Left ventricle myocardium inferior (tissue), 1 donor: ENCODE data around the gene SAMD11. TPM values are rescaled to one million over a fixed set of nuclear protein-coding genes. Genes with fewer than 3 reads are reported as not detected.
A peak's percentile ranks its signal among the peaks of the same experiment; 100 is the strongest.

ENCODE experiments used
- DNase-seq: peaks from one replicate; pipeline ENCODE4 v3.0.0-alpha.2; 2020
- H3K27ac ChIP-seq: fragments of 200-600 bp; replicated peaks from 2 replicates; pipeline ENCODE4 v1.8.0; 2021
- H3K27me3 ChIP-seq: fragments of 200-600 bp; 2 replicates; pipeline ENCODE4 v1.8.0; 2021; ENCODE audit warnings: low read depth
- H3K36me3 ChIP-seq: fragments of 200-600 bp; 2 replicates; pipeline ENCODE4 v1.8.0; 2021
- H3K4me1 ChIP-seq: fragments of 200-600 bp; 2 replicates; pipeline ENCODE4 v1.8.0; 2021
- H3K4me3 ChIP-seq: fragments of 200-600 bp; 2 replicates; pipeline ENCODE4 v1.8.0; 2021; ENCODE audit warnings: mild to moderate bottlenecking, moderate library complexity
- H3K9me3 ChIP-seq: fragments of 200-600 bp; replicated peaks from 2 replicates; pipeline ENCODE4 v1.8.0; 2021
- CTCF ChIP-seq: fragments of 200-600 bp; IDR thresholded peaks from 2 replicates; pipeline ENCODE4 v1.8.0; 2021; ENCODE audit warnings: antibody characterized with exemption, mild to moderate bottlenecking, borderline replicate concordance
- intact Hi-C: fragments of 100-400 bp; cut with micrococcal nuclease; formaldehyde crosslinking; loops from one replicate; pipeline ENCODE4 v1.11.0; 2022
- total RNA-seq: library from RNA; stranded (reverse); fragmentation: NEBNext Ultra II Directional; extraction: Animal tissue kit (Norgen Biotek cat#: 25700); gene quantifications from one replicate; pipeline ENCODE4 v1.2.1, GENCODE V29; 2021
- donor health status: DM: no; HTN: yes; CAD: no; lungs with severe emphysema.

The SAMD11 gene
- total RNA-seq, 1 donor from 2014 or later: 2.4 TPM

GRCh38 chr1:937521-937920 lies 13.8 kb downstream of the SAMD11 start:
- H3K27me3 ChIP-seq: peaks cover 91% of the 10 kb centered on the region
- H3K36me3 ChIP-seq: no peaks in the 10 kb centered on the region
- H3K9me3 ChIP-seq: no peaks in the 10 kb centered on the region
- no peak overlapping the region for H3K27ac ChIP-seq
- no peak for DNase-seq
- intact Hi-C loops: no loop called here
- H3K4me1 ChIP-seq: peaks cover 48% of the 10 kb centered on the region
- H3K4me3 ChIP-seq: no peak overlapping the region
- no peak for TF ChIP-seq CTCF

GRCh38 chr1:938088-938683 lies 14.5 kb downstream of the SAMD11 start:
- DNase-seq: no peak
- H3K4me1 ChIP-seq: peaks cover 55% of the 10 kb centered on the region

DNA sequence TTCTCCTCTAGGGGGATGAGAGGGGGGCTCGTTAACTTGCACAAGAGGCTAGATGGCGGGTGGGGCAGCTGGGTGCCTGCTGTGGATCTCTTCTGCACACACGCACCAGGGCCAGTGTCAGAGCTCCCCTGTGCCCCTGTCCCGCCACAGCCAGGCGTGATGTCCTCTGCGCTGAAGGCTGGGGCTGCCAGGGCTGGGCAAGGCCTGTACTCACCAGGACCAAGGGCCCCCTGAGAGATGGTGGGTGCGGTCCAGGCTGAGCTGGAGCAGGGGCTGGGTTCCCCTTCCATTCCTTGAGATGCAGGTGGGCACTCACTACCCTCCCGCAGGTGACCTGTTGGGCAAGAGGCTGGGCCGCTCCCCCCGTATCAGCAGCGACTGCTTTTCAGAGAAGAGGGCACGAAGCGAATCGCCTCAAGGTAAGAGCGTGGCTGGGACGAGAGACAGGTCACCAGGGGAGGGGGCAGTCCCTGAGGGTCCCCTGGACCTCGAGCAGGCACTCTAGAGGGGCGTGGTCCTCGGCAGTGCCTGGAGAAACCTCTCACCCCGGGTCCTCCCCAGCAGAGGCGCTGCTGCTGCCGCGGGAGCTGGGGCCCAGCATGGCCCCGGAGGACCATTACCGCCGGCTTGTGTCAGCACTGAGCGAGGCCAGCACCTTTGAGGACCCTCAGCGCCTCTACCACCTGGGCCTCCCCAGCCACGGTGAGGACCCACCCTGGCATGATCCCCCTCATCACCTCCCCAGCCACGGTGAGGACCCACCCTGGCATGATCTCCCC lies 15.2 kb downstream of the SAMD11 start:
- DNase-seq: no peak
- Histone ChIP-seq H3K36me3 (no peaks in the 10 kb centered on the region), H3K4me3 (no peak overlapping the region), H3K27ac (no peak overlapping the region), H3K27me3 (peaks cover 92% of the 10 kb centered on the region), H3K4me1 (peaks cover 62% of the 10 kb centered on the region), H3K9me3 (no peaks in the 10 kb centered on the region)
- no peak for TF ChIP-seq CTCF
- intact Hi-C loops: no loop called here

More at GRCh38 chr1:938088-938683, 14.5 kb downstream of the SAMD11 start:
- peak; percentile 62 for TF ChIP-seq CTCF
- Histone ChIP-seq H3K27me3 (peaks cover 91% of the 10 kb centered on the region), H3K27ac (no peak overlapping the region), H3K4me3 (no peak overlapping the region), H3K36me3 (no peaks in the 10 kb centered on the region), H3K9me3 (no peaks in the 10 kb centered on the region)
- intact Hi-C loops: no loop called here

- intact Hi-C loops: no loop called here
- Histone ChIP-seq H3K27me3 (peaks cover 93% of the 10 kb centered on the region), H3K27ac (no peak overlapping the region), H3K4me1 (peaks cover 68% of the 10 kb centered on the region), H3K9me3 (no peaks in the 10 kb centered on the region), H3K36me3 (peaks cover 3% of the 10 kb centered on the region), H3K4me3 (peak overlapping the region; percentile 65)
- DNase-seq: no peak
- TF ChIP-seq CTCF: no peak
Observed at GRCh38 chr1:939511-940106, 15.9 kb downstream of the SAMD11 start.

DNA sequence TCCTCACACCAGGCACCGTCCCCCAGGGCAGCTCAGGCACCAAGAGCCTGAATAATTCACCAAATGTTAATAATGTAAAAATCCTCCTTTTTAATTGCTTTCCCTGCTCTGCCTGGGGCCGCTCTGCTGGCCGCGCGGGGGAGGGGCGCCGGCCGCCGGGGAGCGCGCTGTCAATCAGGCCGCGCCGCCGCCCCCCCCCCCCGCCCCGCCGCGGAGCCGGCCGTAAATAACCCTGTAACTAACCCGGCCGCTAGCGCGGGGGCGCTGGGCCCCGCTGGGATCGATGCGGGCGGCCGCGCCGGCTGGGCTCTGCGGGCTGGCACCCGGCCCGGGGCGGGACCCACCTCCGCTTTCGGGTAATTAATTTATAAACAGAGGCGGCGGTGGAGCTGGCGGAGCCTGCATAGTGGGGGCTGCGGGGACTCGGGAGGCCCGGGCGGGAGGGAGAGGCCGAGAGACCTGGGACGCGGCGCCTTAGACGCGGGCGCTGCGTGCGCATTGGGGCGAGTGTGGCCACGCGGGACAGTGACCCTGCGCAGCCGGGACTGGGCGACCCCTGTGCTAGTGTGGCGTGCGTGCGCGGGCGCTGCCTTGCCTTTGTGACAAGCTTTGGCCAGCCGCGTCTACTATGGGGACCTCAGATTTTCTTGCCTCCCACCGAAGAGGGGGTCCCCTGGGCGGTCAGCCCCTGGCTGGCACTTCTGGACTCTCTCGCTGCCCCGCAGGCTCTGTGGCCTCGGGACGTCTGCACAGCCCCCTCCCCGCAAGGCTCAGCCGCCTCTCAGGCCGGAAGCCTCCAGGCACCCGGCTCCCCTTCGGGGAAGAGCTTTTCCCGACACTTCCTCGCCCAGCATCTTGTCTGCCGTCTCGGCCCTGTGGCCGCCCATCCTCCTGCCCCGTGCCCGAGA lies 16.6 kb downstream of the SAMD11 start:
- Histone ChIP-seq H3K27ac (peak overlapping the region; percentile 62), H3K4me3 (peak overlapping the region; percentile 65), H3K4me1 (peaks cover 69% of the 10 kb centered on the region), H3K36me3 (peaks cover 11% of the 10 kb centered on the region), H3K27me3 (peaks cover 87% of the 10 kb centered on the region), H3K9me3 (no peaks in the 10 kb centered on the region)
- intact Hi-C loops: no loop called here
- DNase-seq: peak; percentile 65
- TF ChIP-seq CTCF: peak; percentile 32
